ENCODE measurements around the gene DHCR7. TPM values are rescaled to one million over a fixed set of nuclear protein-coding genes. Genes with fewer than 3 reads are reported as not detected.
A peak's percentile ranks its signal among the peaks of the same experiment; 100 is the strongest.

Gene DHCR7
- total RNA-seq, 1 donor from 2014 or later, result 57.5 TPM

GRCh38 chr11:71477641-71478527 is 29.7 kb upstream of the DHCR7 start:
- peak; percentile 15 to 17 for DNase-seq (ENCODE audit: low read depth in 2 of 2)

GRCh38 chr11:71476926-71477640 is 28.9 kb upstream of the DHCR7 start:
- no peak for DNase-seq (ENCODE audit: low read depth in 2 of 2)

- DNase-seq (ENCODE audit: low read depth in 2 of 2), result no peak
Measured at GRCh38 chr11:71476031-71476430, 27.8 kb upstream of the DHCR7 start.

- DNase-seq (ENCODE audit: low read depth in 2 of 2), result no peak
Measured at GRCh38 chr11:71474771-71475483, 26.7 kb upstream of the DHCR7 start.

- DNase-seq (ENCODE audit: low read depth in 2 of 2), result no peak
Measured at GRCh38 chr11:71474141-71474770, 26.1 kb upstream of the DHCR7 start.

GRCh38 chr11:71473793-71474080 is 25.5 kb upstream of the DHCR7 start:
- no peak for DNase-seq (ENCODE audit: low read depth in 2 of 2)

- DNase-seq (ENCODE audit: low read depth in 2 of 2), result no peak
Measured at GRCh38 chr11:71472941-71473792, 25.0 kb upstream of the DHCR7 start.

- DNase-seq (ENCODE audit: low read depth in 2 of 2), result no peak
Measured at GRCh38 chr11:71472357-71472885, 24.2 kb upstream of the DHCR7 start.

- no peak for DNase-seq (ENCODE audit: low read depth in 2 of 2)
Measured at GRCh38 chr11:71470946-71471345, 22.8 kb upstream of the DHCR7 start.

GRCh38 chr11:71467164-71467563 is 19.0 kb upstream of the DHCR7 start:
- no peak for DNase-seq (ENCODE audit: low read depth in 2 of 2)

GRCh38 chr11:71466358-71466757 is 18.2 kb upstream of the DHCR7 start:
- no peak for DNase-seq (ENCODE audit: low read depth in 2 of 2)

- DNase-seq (ENCODE audit: low read depth in 2 of 2), result no peak
Measured at GRCh38 chr11:71465054-71465453, 16.9 kb upstream of the DHCR7 start.

GRCh38 chr11:71463331-71464211 is 15.4 kb upstream of the DHCR7 start:
- DNase-seq (ENCODE audit: low read depth in 2 of 2), result no peak

- no peak for DNase-seq (ENCODE audit: low read depth in 2 of 2)
Measured at GRCh38 chr11:71462726-71463125, 14.5 kb upstream of the DHCR7 start.

- no peak for DNase-seq (ENCODE audit: low read depth in 2 of 2)
Measured at GRCh38 chr11:71461696-71462095, 13.5 kb upstream of the DHCR7 start.

GRCh38 chr11:71459767-71460320 is 11.7 kb upstream of the DHCR7 start:
- no peak for DNase-seq (ENCODE audit: low read depth in 2 of 2)

GRCh38 chr11:71459076-71459766 is 11.0 kb upstream of the DHCR7 start:
- no peak for DNase-seq (ENCODE audit: low read depth in 2 of 2)

- no peak for DNase-seq (ENCODE audit: low read depth in 2 of 2)
Measured at GRCh38 chr11:71458146-71459070, 10.2 kb upstream of the DHCR7 start.

All from dermis microvascular lymphatic vessel endothelial cell (primary cell).